ENCODE results near the gene PCSK4.

GRCh38 chr19:1446713-1447481 lies 43.3 kb downstream of the PCSK4 start:
- TF ChIP-seq POLR2A (IDR thresholded peaks at IDR 0.05; ENCODE audit: low read depth, low read length) (no peak), FOS (IDR thresholded peaks at IDR 0.05; ENCODE audit: borderline replicate concordance, insufficient read depth, low read length) (no peak)

All from endothelial cell of umbilical vein (primary cell).